Measurements from ENCODE around the gene DHRS2. TPM values are rescaled to one million over a fixed set of nuclear protein-coding genes. Genes with fewer than 3 reads are reported as not detected.

Gene DHRS2
- total RNA-seq, 1 experiment from 2014 or later: 3.4 TPM

DNA sequence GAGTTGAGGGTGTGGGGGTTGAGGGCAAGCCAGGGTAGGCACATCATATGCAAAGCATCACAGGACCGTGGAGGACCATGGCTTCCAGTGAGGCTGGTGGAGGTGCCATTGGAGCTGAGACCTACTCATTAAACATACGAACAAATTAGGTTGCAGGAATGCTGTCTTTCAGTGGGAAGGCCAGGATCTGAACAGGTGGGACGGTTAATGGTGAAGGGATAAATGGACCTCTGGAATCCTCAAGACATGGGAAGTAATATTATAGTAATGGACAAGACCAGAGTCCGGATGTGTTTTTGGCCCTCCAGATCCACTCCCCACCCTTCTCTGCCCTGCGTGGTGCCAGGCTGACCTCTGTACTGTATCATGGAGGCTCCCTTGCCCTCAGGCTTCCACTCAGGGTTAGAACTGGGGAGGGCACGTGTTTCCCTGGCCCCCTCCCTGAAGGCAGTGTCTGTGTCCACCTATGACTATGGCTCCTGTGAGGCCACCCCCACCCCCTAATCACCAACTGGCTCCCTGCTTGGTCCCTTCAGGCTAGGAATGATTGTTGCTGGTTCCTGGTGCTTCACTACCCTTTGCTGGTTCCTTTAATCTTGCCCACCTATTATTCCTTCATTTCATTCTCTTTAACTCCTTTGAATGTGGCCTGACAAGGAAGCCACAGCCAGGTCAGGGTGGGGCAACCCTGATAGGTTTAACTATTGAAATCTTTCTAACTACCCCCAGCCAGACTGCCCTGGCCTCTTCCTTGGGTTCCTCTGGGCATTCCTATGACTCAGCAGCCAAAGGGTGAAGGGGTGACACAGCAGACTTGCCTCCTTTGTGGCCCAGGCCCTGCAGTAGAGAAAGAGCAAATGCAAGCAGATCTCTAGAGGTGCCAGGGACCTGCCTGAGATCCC lies 10.7 kb downstream of the DHRS2 start:
- DNase-seq (ENCODE audit: low spot score): no peak

DNA sequence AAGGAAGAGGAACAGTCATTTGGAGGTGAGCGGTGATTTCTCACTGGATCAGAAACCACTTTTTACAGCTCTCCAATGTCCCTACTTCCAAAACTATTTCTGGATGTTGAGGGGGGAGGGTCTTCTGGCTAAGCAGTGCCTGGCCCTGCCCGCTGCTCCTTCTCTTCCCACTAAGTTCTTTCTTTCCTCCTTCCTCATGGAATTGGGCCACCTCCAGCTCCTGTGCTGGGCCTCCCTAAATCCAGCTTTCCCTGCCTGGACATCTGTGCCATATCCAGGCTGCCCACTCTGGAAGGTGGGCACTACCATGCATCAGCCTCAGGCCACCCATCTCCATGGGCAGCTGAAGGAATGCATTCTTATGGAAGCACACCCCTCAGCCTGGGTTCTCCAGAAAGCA lies 11.5 kb downstream of the DHRS2 start:
- no peak for DNase-seq (ENCODE audit: low spot score)

DNA sequence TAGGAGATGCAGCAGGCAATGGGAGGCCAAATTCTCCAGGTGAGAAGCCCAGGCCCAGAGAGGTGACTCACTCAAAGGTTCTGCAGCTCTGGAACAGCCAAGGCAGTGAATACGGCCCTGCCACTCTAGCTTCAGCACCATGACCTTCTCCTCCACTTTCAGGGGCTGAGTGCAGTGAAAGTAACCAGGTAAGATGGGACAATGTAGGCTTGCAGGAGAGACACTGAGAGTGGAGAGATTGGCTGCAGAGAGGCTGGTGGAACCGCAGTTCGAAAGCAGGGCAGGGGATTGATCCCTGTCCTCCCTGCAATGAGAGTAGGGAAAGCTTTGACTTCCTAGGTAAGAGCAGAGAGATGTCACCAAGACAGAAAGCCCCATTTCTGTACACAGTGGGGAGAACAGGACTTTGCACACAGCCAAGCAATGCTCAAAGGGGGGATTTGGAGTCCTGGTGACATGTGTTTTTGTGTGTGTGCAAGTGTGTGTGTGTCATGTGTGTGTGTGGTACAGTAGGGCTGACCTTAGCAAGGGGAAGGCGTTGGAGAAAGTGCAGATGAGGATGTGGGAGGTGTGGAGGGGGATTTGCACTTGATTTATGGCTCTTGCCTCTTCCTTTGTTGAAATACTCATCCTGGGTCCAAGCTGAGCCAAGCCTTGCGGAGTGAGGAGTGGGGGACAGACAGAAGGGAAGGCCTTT lies 12.7 kb downstream of the DHRS2 start:
- no peak for DNase-seq (ENCODE audit: low spot score)

DNA sequence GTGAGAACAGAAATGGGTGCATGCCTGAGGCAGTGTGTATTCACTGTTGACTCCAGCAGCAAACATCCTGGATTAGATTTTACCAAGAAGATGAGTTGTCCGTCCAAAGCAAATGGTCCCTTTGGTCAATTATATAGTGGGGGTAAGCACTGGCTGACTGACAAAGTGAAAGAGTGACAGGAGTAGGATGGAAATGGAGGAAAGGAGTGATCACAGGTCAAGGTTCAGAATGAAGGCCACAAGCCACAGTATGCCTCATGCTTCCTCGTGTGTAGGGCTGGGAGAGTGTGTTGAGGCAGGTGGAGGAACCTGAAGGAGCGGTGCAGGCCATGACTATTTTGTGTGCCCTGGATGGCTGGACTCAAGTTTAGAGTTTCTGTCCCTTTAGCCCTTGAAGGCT lies 14.3 kb downstream of the DHRS2 start:
- DNase-seq (ENCODE audit: low spot score): no peak

DNA sequence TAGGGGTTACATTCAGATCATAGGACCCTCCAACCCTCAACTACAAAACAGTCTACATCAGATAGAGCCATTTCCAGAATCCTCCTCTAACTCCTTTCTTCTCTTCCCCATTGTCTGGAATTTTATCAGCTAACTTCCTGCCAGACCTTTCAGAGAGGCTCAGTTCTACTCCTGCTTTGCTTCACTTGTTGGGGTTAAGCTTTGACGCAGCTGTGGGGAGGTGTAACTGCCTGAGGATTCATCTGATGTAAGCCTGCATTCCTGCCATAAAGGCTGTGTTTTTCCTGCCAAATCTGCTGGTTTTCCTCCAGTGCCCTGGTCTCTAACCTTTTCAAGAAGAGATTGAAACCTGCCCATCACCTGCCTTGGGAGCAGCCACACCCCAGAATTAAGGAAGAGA lies 16.9 kb downstream of the DHRS2 start:
- no peak for DNase-seq (ENCODE audit: low spot score)

DNA sequence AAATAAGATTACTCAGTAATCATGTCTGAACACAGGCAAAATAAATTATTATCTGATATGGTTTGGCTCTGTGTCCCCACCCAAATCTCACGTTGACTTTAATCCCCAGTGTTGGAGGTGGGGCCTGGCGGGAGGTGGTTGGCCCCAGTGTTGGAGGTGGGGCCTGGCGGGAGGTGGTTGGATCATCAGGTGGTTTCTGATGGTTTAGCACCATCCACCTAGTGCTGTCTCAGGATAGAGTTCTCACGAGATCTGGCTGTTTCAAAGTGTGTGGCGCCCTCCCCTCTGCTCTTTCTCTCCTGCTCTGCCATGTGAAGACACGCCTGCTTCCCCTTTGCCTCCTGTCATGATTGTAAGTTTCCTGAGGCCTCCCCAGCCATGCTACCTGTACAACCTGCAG lies 18.1 kb downstream of the DHRS2 start:
- DNase-seq (ENCODE audit: low spot score): no peak

DNA sequence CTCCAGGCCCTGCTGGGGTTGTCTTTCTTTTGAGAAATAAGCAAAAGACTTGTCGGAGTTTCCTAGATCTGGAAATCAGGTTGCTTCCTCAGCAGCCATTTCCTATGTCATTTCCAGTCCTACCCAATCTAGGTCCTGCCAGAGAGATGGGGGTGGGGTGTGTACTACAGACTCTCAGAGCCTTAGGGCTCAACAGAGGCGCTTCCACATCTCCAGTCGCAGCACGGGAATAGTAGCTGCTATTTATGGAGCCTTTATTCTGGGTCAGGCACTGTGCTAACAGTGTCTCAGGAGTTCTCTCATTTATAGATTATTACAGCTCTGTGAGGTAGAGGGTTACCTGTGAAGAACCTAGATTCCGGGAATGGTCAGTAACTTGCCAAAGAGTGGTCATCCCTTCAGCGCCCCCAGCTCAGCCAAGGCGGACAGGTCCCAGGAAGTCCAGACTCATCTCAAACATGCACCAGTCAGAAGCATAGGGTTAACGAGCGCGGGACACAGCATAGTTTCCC lies 21.9 kb downstream of the DHRS2 start:
- no peak for DNase-seq (ENCODE audit: low spot score)

DNA sequence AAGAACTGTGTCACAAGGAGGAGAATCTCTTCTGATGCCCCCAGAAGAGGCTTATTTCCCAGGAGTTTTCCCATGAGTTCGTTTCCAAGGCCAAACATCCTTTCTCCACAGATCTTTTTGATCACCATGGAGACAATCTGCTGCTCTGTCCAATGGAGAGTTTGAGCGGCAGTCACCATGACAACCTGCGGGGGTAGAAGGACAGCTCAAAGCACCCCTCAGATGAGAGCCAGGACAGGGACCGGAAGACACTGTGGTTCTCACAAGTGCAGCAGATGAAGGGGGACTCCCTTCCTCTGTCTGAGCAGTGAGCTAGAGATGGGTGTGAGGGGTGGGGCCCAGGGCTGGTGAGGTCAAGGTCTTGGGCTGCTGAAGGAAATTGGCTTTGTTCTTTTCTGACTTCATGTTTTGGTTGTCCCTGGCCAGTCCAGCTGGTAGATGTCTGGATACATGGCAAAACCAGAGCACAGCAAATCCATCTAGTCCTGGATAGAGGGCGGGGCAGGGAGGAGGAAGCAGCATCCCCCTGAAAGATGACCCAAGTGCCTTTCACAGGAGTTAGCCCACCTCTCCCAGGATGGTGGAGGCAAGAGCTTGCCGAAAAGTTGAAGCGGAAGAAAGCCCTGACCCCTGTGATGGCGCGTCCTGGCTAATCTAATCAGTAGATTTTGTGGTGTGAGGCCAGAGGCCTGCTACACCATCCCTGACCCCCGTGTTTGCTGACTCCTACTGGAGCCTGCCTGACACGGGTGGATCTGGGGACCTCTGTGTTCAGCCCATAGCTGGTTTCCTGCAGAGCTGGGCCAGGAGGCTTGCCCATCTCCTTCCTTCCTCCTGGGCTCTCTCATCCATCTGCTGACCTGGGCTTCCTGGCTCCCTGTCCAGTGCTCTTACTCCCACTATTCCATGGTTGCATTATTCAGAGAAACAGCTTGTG lies 24.4 kb downstream of the DHRS2 start:
- DNase-seq (ENCODE audit: low spot score): no peak

DNA sequence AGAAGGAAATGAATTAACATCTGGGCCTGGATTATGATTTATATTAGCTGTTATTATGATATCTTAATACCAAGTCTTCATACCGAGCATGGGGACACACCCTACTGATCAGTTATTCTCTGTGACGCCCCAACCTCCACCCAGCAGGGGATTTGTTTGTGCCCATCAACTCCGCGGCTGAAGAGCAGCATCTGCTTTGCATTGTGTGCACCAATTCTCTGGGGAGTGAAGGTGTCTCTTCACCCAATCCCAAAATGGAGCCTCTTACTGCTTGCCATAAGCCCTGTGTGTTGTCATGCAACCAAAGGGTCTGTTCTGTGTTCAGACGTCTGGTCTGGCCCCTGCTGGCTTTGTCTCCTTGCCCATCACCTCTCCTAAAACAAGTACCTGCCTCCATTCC lies 25.4 kb downstream of the DHRS2 start:
- no peak for DNase-seq (ENCODE audit: low spot score)

DNA sequence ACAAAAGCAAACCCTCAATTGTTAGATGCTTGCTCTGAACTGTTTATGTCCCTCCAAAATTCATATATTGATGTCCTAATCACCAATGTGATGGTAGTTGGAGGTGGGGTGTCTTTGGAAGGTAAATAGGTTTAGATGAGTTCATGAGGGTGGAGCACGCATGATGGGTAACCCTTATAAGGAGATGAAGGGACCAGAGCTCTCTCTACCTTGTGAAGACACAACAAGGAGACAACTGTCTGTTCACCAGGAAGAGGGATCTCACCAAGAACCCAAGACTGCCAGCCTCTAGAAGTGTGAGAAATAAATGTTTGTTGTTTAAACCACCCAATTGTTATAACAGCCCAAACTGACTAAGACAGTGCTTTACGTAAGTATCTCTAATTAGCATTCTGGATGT lies 27.0 kb downstream of the DHRS2 start:
- no peak for DNase-seq (ENCODE audit: low spot score)

DNA sequence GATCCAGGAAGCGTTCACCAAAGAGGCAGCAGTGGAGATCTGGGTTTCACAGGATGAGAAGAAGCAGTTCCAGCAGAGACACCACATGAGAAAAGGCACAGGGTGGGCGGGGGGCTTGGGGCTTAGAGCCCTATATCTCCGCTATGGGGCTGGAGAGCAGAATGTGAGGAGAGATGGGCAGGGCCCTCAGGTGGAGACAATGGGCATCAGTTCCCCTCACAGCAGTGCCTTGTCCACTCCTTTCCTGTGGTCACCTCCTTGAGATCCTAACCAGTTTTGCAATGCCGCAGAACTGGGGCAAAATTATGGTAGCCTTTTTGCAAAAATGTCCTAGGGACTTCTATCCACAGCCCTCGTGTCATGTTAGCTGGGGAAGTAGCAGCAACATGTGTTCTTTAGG lies 27.5 kb downstream of the DHRS2 start:
- no peak for DNase-seq (ENCODE audit: low spot score)

DNA sequence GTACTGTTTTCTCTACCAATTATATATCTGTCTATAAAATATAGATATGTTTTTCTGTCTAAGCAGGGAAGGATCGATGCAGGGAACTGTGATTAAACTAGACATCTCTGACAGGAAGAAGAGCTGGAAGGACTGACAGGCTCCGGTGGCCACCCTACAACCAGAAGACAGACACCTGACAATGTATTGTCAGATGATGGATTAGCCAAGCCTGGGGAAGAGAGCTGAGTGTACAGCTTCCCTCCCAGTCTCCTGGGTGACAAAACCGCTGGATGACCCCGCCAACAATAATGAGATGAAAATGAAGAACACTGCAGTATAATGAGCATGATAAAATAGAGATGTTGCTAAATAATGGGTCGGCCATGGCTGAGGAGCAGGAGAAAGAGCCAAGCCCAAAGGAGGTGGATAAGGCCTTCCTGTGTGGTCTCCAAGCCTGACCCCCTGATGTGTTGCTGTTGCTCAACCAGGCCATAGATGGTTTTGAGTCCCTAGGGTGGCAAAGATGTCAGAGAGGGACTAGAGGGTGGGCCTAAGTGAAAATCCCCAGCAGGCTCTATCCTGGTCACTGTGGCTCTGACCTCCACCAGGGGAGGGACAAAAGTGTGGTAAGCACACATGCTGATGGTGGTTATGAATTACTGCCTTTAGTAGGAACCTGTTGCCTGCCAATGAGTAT lies 28.2 kb downstream of the DHRS2 start:
- DNase-seq (ENCODE audit: low spot score): no peak

DNA sequence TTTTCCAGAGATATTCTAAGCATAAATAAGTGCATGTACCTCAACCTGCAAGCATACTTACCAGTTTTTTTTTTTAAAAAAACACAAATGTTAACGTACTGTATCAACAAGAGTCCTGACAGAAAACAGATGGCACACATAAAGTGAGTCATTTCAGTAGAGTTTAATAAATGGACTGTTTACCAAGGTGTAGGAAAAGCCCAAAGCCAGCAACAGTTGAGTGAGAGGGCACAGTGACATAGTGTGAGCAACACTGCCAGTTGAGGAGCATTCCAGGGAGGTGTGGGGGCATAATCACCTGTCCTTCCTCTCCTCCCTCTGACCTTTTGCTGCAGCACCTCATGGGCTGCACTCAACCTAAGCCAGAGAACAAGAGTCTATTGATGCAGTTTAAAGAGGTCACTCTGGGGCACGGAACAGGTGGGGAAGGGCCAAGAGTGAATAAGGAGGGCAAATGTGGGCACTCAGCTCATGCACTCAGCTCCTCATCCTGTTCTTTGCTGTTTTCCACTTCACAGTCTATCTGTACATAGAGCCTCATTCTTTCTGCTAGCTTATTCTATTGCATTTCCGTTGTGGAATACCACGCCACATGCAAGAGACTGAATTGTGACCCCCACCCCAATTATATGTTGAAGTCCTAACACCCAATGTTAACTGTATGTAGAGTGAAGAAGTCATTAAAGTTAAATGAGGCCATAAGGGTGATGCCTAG lies 29.3 kb downstream of the DHRS2 start:
- no peak for DNase-seq (ENCODE audit: low spot score)

DNA sequence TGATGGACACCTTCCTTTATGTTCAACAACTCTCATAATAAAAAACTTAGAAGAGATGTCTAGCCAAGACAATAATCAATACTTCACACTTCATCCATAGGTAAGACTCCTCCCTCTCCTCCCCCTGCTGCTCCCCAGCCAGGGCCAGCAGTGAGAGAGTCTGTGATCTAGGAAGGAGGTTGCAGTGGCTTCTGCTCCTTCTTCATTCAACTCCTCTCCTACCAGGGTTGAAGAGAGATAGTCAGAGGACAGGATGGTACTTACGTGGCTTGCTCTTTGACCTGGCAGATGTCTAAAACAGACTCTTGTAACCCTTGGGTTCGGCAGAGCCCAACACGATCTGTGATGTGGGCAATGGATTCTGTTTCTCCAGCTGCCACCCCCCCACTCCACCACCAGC lies 31.0 kb downstream of the DHRS2 start:
- no peak for DNase-seq (ENCODE audit: low spot score)

DNA sequence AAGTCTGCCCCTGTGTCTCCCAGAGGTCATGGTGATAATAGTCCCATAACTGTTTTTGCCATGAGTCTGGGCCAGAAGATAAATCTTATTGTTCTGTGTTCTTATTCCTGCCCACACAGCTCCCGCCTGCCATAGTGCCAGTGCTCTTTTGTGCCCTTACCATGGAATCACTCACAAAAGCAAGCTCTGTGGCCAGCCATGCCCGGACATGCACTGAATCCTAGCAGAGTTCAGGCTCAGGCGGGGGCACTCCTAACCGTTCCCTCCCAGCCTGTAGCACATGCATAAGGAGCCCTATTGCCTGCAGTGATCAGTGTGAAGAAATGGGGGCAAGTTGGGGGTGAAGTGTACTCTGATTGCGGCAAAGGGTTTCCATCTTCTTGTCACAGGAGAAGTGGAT lies 33.3 kb downstream of the DHRS2 start:
- DNase-seq (ENCODE audit: low spot score): no peak

DNA sequence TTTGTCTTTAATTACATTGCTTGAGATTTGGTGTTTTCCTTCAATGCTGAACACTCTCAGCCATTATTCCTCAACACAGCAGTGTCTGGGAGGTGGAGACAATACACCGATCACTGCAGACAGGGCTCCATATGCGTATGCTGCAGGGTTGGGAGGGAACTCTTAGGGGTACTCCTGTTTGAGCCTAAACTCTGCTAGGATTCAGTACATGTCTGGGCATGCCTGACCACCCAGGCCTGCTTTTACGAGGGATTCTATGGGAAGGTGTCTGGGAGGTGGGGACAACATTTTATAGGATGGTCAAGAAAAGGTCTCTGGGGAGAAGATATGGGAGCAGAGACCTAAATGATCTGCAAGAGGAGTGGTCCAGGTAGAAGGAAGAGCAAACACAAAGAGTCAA lies 34.3 kb downstream of the DHRS2 start:
- no peak for DNase-seq (ENCODE audit: low spot score)

DNA sequence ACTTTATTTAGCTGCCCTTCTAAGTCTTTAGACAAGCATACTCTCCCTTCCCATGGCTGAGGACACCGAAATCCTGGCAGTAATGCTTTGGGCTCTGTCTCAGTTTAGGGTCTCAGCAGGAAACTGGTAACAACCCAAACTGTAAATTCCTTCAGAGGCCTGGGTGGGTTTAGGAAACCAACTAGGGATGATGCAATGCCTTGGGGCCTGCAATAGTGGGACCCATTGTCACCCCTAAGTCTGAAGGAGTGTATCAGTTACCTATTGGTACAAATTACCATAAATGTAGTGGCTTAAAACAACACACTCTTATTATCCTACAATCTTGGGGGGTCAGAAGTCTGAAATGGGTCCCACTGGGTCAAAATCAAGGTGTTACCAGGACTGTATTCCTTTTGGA lies 36.0 kb downstream of the DHRS2 start:
- DNase-seq (ENCODE audit: low spot score): no peak

DNA sequence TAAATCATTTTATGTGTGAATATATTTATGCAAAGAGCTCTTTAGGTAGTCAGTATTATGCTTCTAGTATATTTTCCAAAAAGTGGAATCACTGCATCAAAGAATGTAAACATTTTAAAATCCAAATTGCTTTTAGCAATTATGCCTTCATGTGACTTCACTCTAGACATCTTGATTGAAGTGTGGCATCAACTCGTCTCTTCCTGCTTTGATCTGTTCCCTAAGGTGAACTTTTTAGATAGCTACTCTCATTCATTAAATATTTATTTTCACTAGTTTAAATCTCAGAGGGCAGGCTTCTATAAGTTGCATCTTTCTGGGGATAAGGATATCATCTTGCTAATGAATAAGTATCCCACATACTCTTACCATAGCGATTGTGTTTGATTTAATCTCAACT lies 39.2 kb downstream of the DHRS2 start:
- no peak for DNase-seq (ENCODE audit: low spot score)

DNA sequence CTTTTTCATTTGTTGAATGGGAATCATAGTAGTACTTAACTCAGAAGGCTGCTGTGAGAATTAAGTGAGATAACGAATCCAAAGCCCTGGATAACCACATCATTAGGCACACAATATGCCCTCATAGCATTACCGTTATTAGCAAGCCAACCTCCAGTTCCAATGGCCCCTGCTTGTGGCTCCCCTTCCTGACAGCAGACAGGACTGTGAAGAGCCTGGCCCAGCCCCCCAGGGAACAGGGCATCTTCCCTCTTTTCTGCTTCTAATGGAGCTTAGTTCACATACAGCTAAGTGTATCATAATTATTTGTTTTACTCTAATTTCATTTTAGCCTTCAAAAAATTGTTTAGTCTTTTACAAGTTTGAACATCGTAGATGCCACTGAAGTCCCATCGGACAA lies 39.7 kb downstream of the DHRS2 start:
- DNase-seq (ENCODE audit: low spot score): no peak

DNA sequence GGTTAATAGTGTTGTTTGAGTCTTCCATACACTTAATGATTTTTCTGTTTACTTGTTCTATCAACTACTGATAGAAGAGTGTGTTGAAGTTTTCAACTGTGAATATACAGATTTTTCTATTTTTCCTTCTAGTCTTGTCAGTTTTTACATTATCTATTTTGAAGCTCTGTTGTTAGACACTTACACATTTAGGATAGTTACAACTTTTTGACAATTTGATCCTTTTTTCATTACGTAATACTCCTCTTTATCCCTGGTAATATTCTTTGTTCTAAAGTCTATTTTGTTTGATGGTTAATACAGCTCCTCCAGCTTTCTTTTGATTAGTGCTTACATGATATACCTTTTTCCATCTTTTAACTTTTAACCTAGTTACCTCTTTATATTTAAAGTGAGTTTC lies 45.2 kb downstream of the DHRS2 start:
- no peak for DNase-seq (ENCODE audit: low spot score)
